ENCODE results near the gene EPPIN.

Gene EPPIN

DNA sequence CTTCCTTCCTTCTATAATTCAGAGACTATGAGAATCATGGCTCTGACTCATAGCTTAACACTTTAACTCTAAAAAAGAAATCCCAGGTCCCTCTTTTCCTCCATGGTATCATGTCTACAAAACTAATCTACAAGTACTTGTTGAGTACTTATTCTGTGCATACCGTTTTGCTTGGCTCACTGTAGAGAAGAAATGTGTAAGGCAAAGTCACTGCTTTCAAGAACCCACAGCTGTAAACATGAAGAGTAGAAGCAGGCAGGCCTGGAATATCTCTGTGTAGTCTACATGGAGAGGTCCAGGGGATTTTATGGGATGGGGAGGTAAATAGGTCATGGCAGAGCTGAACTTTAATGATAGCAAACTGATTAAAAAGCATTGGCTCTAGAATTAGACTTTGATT, 45.6 kb downstream of the EPPIN start:
- TF ChIP-seq, protein P1, sequence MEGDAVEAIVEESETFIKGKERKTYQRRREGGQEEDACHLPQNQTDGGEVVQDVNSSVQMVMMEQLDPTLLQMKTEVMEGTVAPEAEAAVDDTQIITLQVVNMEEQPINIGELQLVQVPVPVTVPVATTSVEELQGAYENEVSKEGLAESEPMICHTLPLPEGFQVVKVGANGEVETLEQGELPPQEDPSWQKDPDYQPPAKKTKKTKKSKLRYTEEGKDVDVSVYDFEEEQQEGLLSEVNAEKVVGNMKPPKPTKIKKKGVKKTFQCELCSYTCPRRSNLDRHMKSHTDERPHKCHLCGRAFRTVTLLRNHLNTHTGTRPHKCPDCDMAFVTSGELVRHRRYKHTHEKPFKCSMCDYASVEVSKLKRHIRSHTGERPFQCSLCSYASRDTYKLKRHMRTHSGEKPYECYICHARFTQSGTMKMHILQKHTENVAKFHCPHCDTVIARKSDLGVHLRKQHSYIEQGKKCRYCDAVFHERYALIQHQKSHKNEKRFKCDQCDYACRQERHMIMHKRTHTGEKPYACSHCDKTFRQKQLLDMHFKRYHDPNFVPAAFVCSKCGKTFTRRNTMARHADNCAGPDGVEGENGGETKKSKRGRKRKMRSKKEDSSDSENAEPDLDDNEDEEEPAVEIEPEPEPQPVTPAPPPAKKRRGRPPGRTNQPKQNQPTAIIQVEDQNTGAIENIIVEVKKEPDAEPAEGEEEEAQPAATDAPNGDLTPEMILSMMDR (conservative IDR thresholded peaks at IDR 0.05; ENCODE audit: low read depth, low read length), result no peak
- DNase-seq (ENCODE audit: low read depth), result no peak
- H3K4me3 ChIP-seq (ENCODE audit: low read length), result no peak overlapping the region

DNA sequence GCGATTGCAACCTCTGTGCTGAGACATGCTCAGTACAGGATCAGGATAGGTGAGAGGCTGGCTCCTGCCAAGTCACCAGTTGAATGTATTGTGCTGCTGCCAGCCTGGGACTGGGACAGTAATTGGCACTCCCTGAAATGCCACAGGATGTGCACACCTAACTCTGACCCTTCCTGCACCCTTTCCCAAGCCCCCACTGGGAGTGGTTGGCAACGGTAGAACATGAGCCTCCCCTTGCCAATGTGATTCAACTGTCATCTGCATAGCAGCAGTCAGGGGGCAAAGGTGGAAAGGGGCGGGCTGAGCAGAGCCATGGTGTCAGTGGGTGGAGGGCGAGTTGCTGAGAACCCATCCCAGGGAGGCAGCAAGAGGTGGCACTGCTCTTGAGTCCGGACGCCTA, 47.2 kb downstream of the EPPIN start:
- TF ChIP-seq, protein P1 (conservative IDR thresholded peaks at IDR 0.05; ENCODE audit: low read depth, low read length), result no peak

DNA sequence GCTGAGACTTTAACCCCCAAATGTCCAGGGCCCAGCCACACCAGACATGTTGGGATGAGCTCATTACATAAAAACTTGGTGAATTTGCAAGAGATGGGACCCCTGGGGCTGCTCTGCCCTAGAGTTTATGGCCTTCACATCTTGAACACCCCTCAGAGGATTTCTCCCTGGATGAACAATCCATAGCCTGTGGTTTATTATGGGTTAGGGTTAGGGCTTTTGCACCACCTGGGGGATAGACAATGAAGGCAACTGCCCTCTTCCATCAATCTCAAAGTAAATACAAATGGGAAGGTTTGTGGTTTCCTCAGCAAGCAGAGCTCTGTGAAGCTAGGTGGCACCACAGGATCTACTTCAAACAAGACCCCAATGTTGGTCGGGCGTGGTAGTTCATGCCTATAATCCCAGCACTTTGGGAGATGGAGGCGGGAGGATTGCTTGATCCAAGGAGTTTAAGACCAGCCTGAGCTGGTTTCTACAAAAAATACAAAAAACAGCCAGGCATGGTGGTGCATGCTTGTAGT, 49.2 kb downstream of the EPPIN start:
- TF ChIP-seq, protein P1 (conservative IDR thresholded peaks at IDR 0.05; ENCODE audit: low read depth, low read length), result no peak
- H3K4me3 ChIP-seq (ENCODE audit: low read length), result no peak overlapping the region
- DNase-seq (ENCODE audit: low read depth), result no peak

More for the DNA sequence above, 47.2 kb downstream of the EPPIN start:
- no peak for DNase-seq (ENCODE audit: low read depth)
- no peak overlapping the region for H3K4me3 ChIP-seq (ENCODE audit: low read length)

DNA sequence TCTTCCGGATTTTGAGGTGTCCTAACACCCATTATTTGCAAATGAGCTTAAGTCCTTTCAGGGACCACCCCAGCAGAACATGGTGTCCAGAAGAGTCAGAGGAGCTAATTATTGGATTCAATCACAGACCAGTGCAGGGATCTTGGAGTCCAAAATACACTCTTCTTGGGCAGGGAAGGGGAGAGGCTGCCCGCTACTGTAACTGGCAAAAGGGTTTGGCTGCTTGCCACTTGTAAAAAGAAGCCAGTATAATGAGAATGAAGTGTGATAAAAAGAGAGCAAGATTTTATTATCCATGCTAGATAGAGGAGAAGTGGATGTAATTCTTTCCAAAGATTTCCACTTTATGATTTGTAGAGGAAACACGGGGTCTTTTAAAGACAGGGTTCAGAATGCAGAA, 51.0 kb downstream of the EPPIN start:
- TF ChIP-seq, protein P1 (conservative IDR thresholded peaks at IDR 0.05; ENCODE audit: low read depth, low read length), result no peak
- no peak for DNase-seq (ENCODE audit: low read depth)
- H3K4me3 ChIP-seq (ENCODE audit: low read length), result no peak overlapping the region

DNA sequence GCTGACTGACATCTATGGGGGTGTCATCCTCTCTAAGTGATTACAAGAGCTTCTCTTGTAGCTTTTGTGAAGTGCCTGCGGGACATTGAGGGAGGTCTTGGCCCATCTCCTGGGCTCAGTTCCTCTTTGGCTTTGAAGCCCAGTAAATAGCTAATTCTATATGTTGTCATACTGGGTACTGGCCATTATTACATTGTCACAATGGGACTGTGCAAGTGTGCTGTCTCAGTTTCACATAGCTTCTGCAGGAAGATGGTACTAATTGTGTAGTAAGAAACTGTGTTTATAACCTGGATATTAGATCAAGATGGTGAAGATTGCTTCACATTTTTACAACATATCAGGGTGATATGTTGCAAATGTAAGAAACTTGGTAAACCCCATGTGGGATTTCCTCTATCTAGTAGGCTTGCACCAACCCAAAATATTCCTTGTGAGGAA, 51.7 kb downstream of the EPPIN start:
- no peak overlapping the region for H3K4me3 ChIP-seq (ENCODE audit: low read length)
- DNase-seq (ENCODE audit: low read depth), result no peak
- TF ChIP-seq, protein P1 (conservative IDR thresholded peaks at IDR 0.05; ENCODE audit: low read depth, low read length), result no peak
